HL-60 (cell line): ENCODE data around the gene PIK3CD.

Experiments used
- CTCF ChIP-seq: IDR thresholded peaks from one replicate; pipeline ENCODE4 v1.5.1; 2011; ENCODE audit warnings: low read length, control low read depth, inconsistent platforms; ENCODE audit not compliant: insufficient read depth
- GABPA ChIP-seq: IDR thresholded peaks from 2 replicates; pipeline ENCODE4 v1.6.1; 2012; ENCODE audit warnings: low read depth
- POLR2AphosphoS5 ChIP-seq: IDR thresholded peaks from 2 replicates; pipeline ENCODE4 v1.6.1; 2012; ENCODE audit warnings: low read depth
- REST ChIP-seq: IDR thresholded peaks from 2 replicates; pipeline ENCODE4 v1.6.1; 2012; ENCODE audit warnings: low read depth; ENCODE audit not compliant: insufficient replicate concordance
- SPI1 ChIP-seq: IDR thresholded peaks from 2 replicates; pipeline ENCODE4 v1.6.1; 2012; ENCODE audit warnings: low read depth, mild to moderate bottlenecking, borderline replicate concordance

GRCh38 chr1:9613625-9614299, 37.8 kb upstream of the PIK3CD start:
- TF ChIP-seq CTCF (no peak), GABPA (no peak), REST (no peak), SPI1 (no peak), POLR2AphosphoS5 (no peak)
